ENCODE results near the gene FOXP1.
"Not testable (repeated sequence)": the region's sequence is repeated elsewhere in the genome, so short reads cannot be mapped to it uniquely, and the experiment has no call there.

Gene FOXP1

GRCh38 chr3:71045917-71046282 lies 537.6 kb downstream of the FOXP1 start:
- no peak for FAIRE-seq

- no peak for FAIRE-seq
Measured at GRCh38 chr3:71045212-71045916, 538.2 kb downstream of the FOXP1 start.

- no peak for FAIRE-seq
Measured at GRCh38 chr3:71042759-71043158, 540.8 kb downstream of the FOXP1 start.

GRCh38 chr3:71041371-71041770 lies 542.2 kb downstream of the FOXP1 start:
- no peak for FAIRE-seq

- no peak for FAIRE-seq
Measured at GRCh38 chr3:71039332-71039731, 544.2 kb downstream of the FOXP1 start.

GRCh38 chr3:71037775-71038174 lies 545.8 kb downstream of the FOXP1 start:
- FAIRE-seq, result no peak

GRCh38 chr3:71035886-71036285 lies 547.6 kb downstream of the FOXP1 start:
- FAIRE-seq, result no peak

GRCh38 chr3:71035314-71035713 lies 548.2 kb downstream of the FOXP1 start:
- no peak for FAIRE-seq

- FAIRE-seq, result no peak
Measured at GRCh38 chr3:71033681-71034220, 549.8 kb downstream of the FOXP1 start.

- no peak for FAIRE-seq
Measured at GRCh38 chr3:71031914-71032521, 551.5 kb downstream of the FOXP1 start.

GRCh38 chr3:71031181-71031580 lies 552.3 kb downstream of the FOXP1 start:
- no peak for FAIRE-seq

- no peak for FAIRE-seq
Measured at GRCh38 chr3:71030748-71031147, 552.8 kb downstream of the FOXP1 start.

- no peak for FAIRE-seq
Measured at GRCh38 chr3:71029770-71030169, 553.8 kb downstream of the FOXP1 start.

GRCh38 chr3:71028802-71029201 lies 554.7 kb downstream of the FOXP1 start:
- no peak for FAIRE-seq

- FAIRE-seq, result no peak
Measured at GRCh38 chr3:71028184-71028583, 555.3 kb downstream of the FOXP1 start.

GRCh38 chr3:71026634-71027578 lies 556.6 kb downstream of the FOXP1 start:
- no peak for FAIRE-seq

GRCh38 chr3:71025516-71025915 lies 558.0 kb downstream of the FOXP1 start:
- FAIRE-seq, result no peak

GRCh38 chr3:71025010-71025409 lies 558.5 kb downstream of the FOXP1 start:
- FAIRE-seq, result no peak

GRCh38 chr3:71022551-71023335 lies 560.8 kb downstream of the FOXP1 start:
- FAIRE-seq, result no peak

- FAIRE-seq, result no peak
Measured at GRCh38 chr3:71018799-71019198, 564.7 kb downstream of the FOXP1 start.

- FAIRE-seq, result no peak
Measured at GRCh38 chr3:71016178-71016845, 567.2 kb downstream of the FOXP1 start.

GRCh38 chr3:71014616-71015015 lies 568.9 kb downstream of the FOXP1 start:
- not testable (repeated sequence) for FAIRE-seq

Data from endometrium (tissue), 2 donors.